AG09309 (cell line): ENCODE data around the gene MS4A6A.
"Not testable (repeated sequence)": the region's sequence is repeated elsewhere in the genome, so short reads cannot be mapped to it uniquely, and the experiment has no call there.

ENCODE experiments used
- DNase-seq: peaks from one replicate; pipeline ENCODE4 v3.0.0-alpha.2; 2010; ENCODE audit warnings: low read depth
- H3K4me3 ChIP-seq: 2 replicates; pipeline ENCODE4 v1.5.1; 2011; ENCODE audit warnings: mild to moderate bottlenecking, low read depth, low read length, moderate library complexity; ENCODE audit not compliant: control insufficient read depth
- CTCF ChIP-seq: IDR thresholded peaks from 2 replicates; pipeline ENCODE4 v1.5.1; 2011; ENCODE audit warnings: mild to moderate bottlenecking, low read depth, low read length, inconsistent platforms; ENCODE audit not compliant: insufficient read depth, control insufficient read depth; ENCODE audit errors: missing control alignments

Gene MS4A6A

GRCh38 chr11:60197442-60197841 lies 14.6 kb upstream of the MS4A6A start:
- no peak overlapping the region for H3K4me3 ChIP-seq

GRCh38 chr11:60195923-60196368 lies 13.1 kb upstream of the MS4A6A start:
- TF ChIP-seq CTCF, result no peak
- no peak overlapping the region for H3K4me3 ChIP-seq
- no peak for DNase-seq

More at GRCh38 chr11:60197442-60197841, 14.6 kb upstream of the MS4A6A start:
- no peak for TF ChIP-seq CTCF
- DNase-seq, result no peak

- no peak for DNase-seq
- no peak for TF ChIP-seq CTCF
- H3K4me3 ChIP-seq, result no peak overlapping the region
Measured at GRCh38 chr11:60194511-60194910, 11.6 kb upstream of the MS4A6A start.

- TF ChIP-seq CTCF, result peak; percentile 67
- H3K4me3 ChIP-seq, result no peak overlapping the region
- DNase-seq, result no peak
Measured at GRCh38 chr11:60193687-60194433, 11.0 kb upstream of the MS4A6A start.

GRCh38 chr11:60192564-60192963 lies 9.7 kb upstream of the MS4A6A start:
- H3K4me3 ChIP-seq, DNase-seq: not testable (repeated sequence)

GRCh38 chr11:60188481-60188880 lies 5.6 kb upstream of the MS4A6A start:
- H3K4me3 ChIP-seq, DNase-seq: not testable (repeated sequence)

GRCh38 chr11:60186128-60186527 lies 3.2 kb upstream of the MS4A6A start:
- not testable (repeated sequence) for DNase-seq

GRCh38 chr11:60185512-60185827 lies 2.6 kb upstream of the MS4A6A start:
- not testable (repeated sequence) for DNase-seq, H3K4me3 ChIP-seq

More at GRCh38 chr11:60186128-60186527, 3.2 kb upstream of the MS4A6A start:
- not testable (repeated sequence) for H3K4me3 ChIP-seq

GRCh38 chr11:60184824-60185511 lies 2.1 kb upstream of the MS4A6A start:
- TF ChIP-seq CTCF, result no peak
- no peak overlapping the region for H3K4me3 ChIP-seq
- DNase-seq, result no peak
